Nephron progenitor cell (in vitro differentiated cells): ENCODE data around the gene TLL2.

Source experiments
- DNase-seq: peaks from one replicate; pipeline ENCODE4 v3.0.0; 2021
- H3K27ac Mint-ChIP-seq: 2 replicates; pipeline ENCODE4 v1.8.0; 2021; ENCODE audit warnings: mild to moderate bottlenecking, moderate library complexity, mixed read lengths
- H3K27me3 Mint-ChIP-seq: 2 replicates; pipeline ENCODE4 v1.8.0; 2021; ENCODE audit warnings: mild to moderate bottlenecking, low read depth, mixed read lengths; ENCODE audit not compliant: poor library complexity
- H3K36me3 Mint-ChIP-seq: 2 replicates; pipeline ENCODE4 v1.8.0; 2021; ENCODE audit warnings: low read depth, mixed read lengths
- H3K4me1 Mint-ChIP-seq: 2 replicates; pipeline ENCODE4 v1.8.0; 2021; ENCODE audit warnings: mixed read lengths
- H3K4me3 Mint-ChIP-seq: 2 replicates; pipeline ENCODE4 v1.8.0; 2021; ENCODE audit warnings: mild to moderate bottlenecking, moderate library complexity, mixed read lengths
- H3K9me3 Mint-ChIP-seq: 2 replicates; pipeline ENCODE4 v1.8.0; 2021; ENCODE audit warnings: mild to moderate bottlenecking, moderate library complexity, mixed read lengths
- TF ChIP-seq, protein P1 (sequence below): fragments of 200-600 bp; sonication (generic); IDR thresholded peaks from 2 replicates; pipeline ENCODE4 v1.5.0; 2021; ENCODE audit warnings: antibody characterized with exemption

TLL2 gene

GRCh38 chr10:96488161-96488935 lies 25.4 kb downstream of the TLL2 start:
- peaks cover 9% of the 10 kb centered on the region for H3K27me3 Mint-ChIP-seq
- no peak overlapping the region for H3K4me3 Mint-ChIP-seq
- no peak overlapping the region for H3K27ac Mint-ChIP-seq
- TF ChIP-seq, protein P1, sequence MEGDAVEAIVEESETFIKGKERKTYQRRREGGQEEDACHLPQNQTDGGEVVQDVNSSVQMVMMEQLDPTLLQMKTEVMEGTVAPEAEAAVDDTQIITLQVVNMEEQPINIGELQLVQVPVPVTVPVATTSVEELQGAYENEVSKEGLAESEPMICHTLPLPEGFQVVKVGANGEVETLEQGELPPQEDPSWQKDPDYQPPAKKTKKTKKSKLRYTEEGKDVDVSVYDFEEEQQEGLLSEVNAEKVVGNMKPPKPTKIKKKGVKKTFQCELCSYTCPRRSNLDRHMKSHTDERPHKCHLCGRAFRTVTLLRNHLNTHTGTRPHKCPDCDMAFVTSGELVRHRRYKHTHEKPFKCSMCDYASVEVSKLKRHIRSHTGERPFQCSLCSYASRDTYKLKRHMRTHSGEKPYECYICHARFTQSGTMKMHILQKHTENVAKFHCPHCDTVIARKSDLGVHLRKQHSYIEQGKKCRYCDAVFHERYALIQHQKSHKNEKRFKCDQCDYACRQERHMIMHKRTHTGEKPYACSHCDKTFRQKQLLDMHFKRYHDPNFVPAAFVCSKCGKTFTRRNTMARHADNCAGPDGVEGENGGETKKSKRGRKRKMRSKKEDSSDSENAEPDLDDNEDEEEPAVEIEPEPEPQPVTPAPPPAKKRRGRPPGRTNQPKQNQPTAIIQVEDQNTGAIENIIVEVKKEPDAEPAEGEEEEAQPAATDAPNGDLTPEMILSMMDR, result no peak
- peaks cover 6% of the 10 kb centered on the region for H3K4me1 Mint-ChIP-seq
- no peaks in the 10 kb centered on the region for H3K9me3 Mint-ChIP-seq
- no peaks in the 10 kb centered on the region for H3K36me3 Mint-ChIP-seq
- no peak for DNase-seq

- Mint-ChIP-seq H3K4me3 (no peak overlapping the region), H3K4me1 (peaks cover 6% of the 10 kb centered on the region), H3K27me3 (peaks cover 7% of the 10 kb centered on the region), H3K9me3 (no peaks in the 10 kb centered on the region), H3K36me3 (no peaks in the 10 kb centered on the region), H3K27ac (no peak overlapping the region)
- TF ChIP-seq, protein P1, result no peak
- no peak for DNase-seq
Observed at GRCh38 chr10:96482815-96483588, 30.7 kb downstream of the TLL2 start.

DNA sequence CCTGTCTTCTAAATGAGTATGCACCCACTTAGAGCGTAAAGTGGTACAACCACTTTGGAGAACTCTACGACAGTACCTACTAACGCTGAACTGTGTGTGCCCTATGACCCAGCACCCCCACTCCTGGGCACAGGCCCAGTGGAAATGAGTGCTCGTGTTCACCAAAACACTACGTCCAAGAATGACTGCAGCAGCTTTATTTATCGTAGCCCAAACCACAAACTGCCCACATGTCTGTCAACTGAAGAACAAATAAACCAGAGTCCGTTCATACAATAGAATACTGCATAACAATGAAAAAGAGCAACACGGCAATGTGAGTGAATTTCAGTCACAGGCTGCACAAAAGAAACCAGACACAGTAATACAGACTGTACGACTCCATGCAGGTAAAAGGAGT lies 35.4 kb downstream of the TLL2 start:
- Mint-ChIP-seq H3K4me3 (no peak overlapping the region), H3K27ac (no peak overlapping the region), H3K4me1 (peaks cover 4% of the 10 kb centered on the region), H3K9me3 (peaks cover 10% of the 10 kb centered on the region), H3K36me3 (no peaks in the 10 kb centered on the region), H3K27me3 (peaks cover 9% of the 10 kb centered on the region)
- TF ChIP-seq, protein P1, result no peak
- no peak for DNase-seq

DNA sequence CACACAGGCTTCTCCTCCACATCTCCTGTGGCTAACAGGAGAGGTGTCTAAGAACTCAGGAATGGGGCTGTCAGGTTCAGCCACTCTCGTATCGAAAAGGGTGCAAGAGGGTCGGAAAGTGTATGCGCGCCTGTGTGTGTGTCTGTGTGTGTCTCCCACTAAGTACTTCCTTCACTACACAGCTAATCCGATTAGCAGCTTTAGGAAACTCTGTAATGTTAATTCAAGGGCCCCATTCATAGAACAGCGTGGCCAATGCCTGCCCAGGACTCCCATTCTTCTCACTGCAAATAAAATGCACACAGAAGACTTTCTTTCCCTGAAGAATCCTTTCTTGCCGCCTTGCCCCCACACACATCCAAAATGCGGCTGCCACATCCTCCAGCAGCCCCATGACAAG lies 39.9 kb downstream of the TLL2 start:
- Mint-ChIP-seq H3K36me3 (no peaks in the 10 kb centered on the region), H3K4me3 (no peak overlapping the region), H3K9me3 (peaks cover 10% of the 10 kb centered on the region), H3K4me1 (peaks cover 4% of the 10 kb centered on the region), H3K27me3 (peaks cover 4% of the 10 kb centered on the region), H3K27ac (no peak overlapping the region)
- TF ChIP-seq, protein P1, result no peak
- DNase-seq, result no peak

GRCh38 chr10:96470116-96470743 lies 43.5 kb downstream of the TLL2 start:
- no peak overlapping the region for H3K4me3 Mint-ChIP-seq
- DNase-seq, result peak; percentile 43
- H3K36me3 Mint-ChIP-seq, result no peaks in the 10 kb centered on the region
- TF ChIP-seq, protein P1, result peak; percentile 55
- no peak overlapping the region for H3K27ac Mint-ChIP-seq
- H3K4me1 Mint-ChIP-seq, result no peaks in the 10 kb centered on the region
- H3K9me3 Mint-ChIP-seq, result peaks cover 3% of the 10 kb centered on the region
- peaks cover 8% of the 10 kb centered on the region for H3K27me3 Mint-ChIP-seq
